ENCODE measurements around the gene MAN1A1.

The MAN1A1 gene

DNA sequence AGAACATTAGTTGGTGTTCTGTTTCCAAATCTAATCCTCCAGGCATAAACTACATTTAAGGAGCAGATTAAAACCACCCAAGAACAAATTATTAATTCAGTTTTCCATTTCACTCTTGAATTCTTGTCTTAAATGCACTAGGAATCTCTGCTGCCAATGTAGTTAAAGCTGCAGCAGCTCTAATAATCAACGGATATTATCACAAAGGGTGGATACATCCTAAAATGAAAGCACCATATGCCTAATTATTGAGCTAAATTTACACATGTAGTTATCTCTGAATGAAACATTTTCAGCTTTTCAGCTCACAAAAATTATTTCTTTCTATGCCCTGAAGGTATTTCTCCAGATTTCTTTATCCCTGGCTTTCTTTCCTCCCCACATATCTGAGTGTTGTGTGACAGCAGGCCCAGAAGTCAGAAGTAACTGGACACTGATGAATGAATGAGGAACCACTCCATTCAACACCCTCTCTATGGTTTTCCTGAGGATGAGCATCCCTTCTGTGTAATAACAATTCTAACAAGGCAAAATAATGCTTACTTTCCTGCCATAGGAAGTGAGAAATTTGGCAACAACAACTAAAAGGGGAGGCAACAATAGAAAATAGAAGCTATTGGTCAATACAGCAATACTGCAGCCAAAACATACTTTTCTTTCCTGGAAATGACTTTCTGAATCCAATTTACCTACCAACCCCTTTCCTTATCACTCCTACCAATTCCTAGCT is 14.9 kb downstream of the MAN1A1 start:
- no peaks in the 10 kb centered on the region for H3K9me3 ChIP-seq (ENCODE audit: control insufficient read depth, insufficient read depth, low read depth, low read length)
- H3K4me3 ChIP-seq (ENCODE audit: low read depth, low read length) = no peak overlapping the region
- no peak overlapping the region for H3K27ac ChIP-seq (ENCODE audit: extremely low read depth, low read depth, low read length)
- ChIA-PET POLR2A (interaction anchor here (0.6 to 1.3 kb wide), 2 partner anchors 12 to 188 kb away, joined by 3 to 5 read pairs; no protein-coding TSS in a partner anchor), CTCF (interaction anchor here (0.6 to 2.6 kb wide), 14 partner anchors 9 to 1491 kb away, joined by 3 to 18 read pairs (median 4); no protein-coding TSS in a partner anchor)
- H3K4me1 ChIP-seq (ENCODE audit: control insufficient read depth, insufficient read depth, low read length) = no peaks in the 10 kb centered on the region
- H3K36me3 ChIP-seq (ENCODE audit: control insufficient read depth in 2 of 2, insufficient read depth in 1 of 2, low read length in 2 of 2) = peaks cover 0 to 14% of the 10 kb centered on the region in 2 experiments; a peak in 1 of 3 replicates
- no peak for TF ChIP-seq ZNF610 (tag by site-specific recombination; IDR thresholded peaks at IDR 0.05; ENCODE audit: borderline replicate concordance)
- no peak for TF ChIP-seq ZNF621 (tag by site-specific recombination; IDR thresholded peaks at IDR 0.05)
- TF ChIP-seq ZNF626 (tag by site-specific recombination; IDR thresholded peaks at IDR 0.05) = no peak
- TF ChIP-seq REST (tag by site-specific recombination; IDR thresholded peaks at IDR 0.05) = no peak
- no peak for TF ChIP-seq ATF2 (tag by site-specific recombination; IDR thresholded peaks at IDR 0.05; ENCODE audit: low read depth)
- no peak for TF ChIP-seq ZNF776 (tag by site-specific recombination; IDR thresholded peaks at IDR 0.05; ENCODE audit: borderline replicate concordance)
- TF ChIP-seq SALL2 (tag by site-specific recombination; IDR thresholded peaks at IDR 0.05; ENCODE audit: borderline replicate concordance) = no peak
- TF ChIP-seq KLF1 (tag by site-specific recombination; IDR thresholded peaks at IDR 0.05) = no peak
- TF ChIP-seq ZNF561 (tag by site-specific recombination; IDR thresholded peaks at IDR 0.05; ENCODE audit: borderline replicate concordance) = no peak

GRCh38 chr6:119333707-119334295 is 15.8 kb downstream of the MAN1A1 start:
- POLR2A ChIA-PET = interaction anchor here (0.6 to 2.6 kb wide), 3 partner anchors 13 to 187 kb away, joined by 3 to 7 read pairs (median 5); no protein-coding TSS in a partner anchor
- H3K9me3 ChIP-seq (ENCODE audit: control insufficient read depth, insufficient read depth, low read depth, low read length) = no peaks in the 10 kb centered on the region

DNA sequence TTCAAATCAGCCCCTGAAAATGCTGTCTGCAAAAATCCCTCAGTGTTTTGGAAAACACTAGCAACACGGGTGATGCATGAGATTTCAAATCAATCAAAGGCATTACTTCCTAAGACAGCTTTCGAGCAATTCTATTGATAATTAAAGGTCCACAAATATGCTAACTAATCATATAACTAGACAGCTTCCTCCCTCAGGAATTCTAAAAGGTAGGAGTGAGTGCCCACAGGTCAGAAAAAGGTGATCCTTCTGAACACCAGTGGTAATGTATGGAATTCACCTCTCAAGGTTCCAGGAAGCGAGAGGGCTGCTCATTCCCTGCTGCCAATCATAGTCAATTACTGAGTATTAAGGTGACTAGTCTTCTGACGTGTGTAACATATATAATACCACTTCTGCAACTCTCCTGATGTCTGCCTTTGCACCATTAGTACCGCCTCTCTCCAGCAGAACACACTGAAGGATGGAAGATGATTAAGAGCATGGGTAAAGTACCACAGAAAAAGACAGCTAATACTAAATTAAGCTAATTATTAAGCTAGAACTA is 16.4 kb downstream of the MAN1A1 start:
- POLR2A ChIA-PET = interaction anchor here (2.6 kb wide), 1 partner anchor 14 kb away, joined by 7 read pairs; no protein-coding TSS in a partner anchor
- Histone ChIP-seq H3K27ac (ENCODE audit: extremely low read depth, low read depth, low read length) (no peak overlapping the region), H3K36me3 (ENCODE audit: control insufficient read depth in 2 of 2, insufficient read depth in 1 of 2, low read length in 2 of 2) (peaks cover 0 to 17% of the 10 kb centered on the region in 2 experiments; a peak in 1 of 3 replicates), H3K4me1 (ENCODE audit: control insufficient read depth, insufficient read depth, low read length) (no peaks in the 10 kb centered on the region), H3K9me3 (ENCODE audit: control insufficient read depth, insufficient read depth, low read depth, low read length) (no peaks in the 10 kb centered on the region), H3K4me3 (ENCODE audit: low read depth, low read length) (no peak overlapping the region)
- CTCF ChIA-PET = interaction anchor here (0.6 to 2.6 kb wide), 8 partner anchors 8 to 1493 kb away, joined by 3 to 18 read pairs (median 3); no protein-coding TSS in a partner anchor
- TF ChIP-seq ZNF501 (tag by site-specific recombination; IDR thresholded peaks at IDR 0.05) (no peak), ZNF768 (tag by site-specific recombination; IDR thresholded peaks at IDR 0.05) (no peak), ZNF155 (tag by site-specific recombination; IDR thresholded peaks at IDR 0.05) (no peak), ZBTB6 (tag by site-specific recombination; IDR thresholded peaks at IDR 0.05) (no peak), GLI4 (tag by site-specific recombination; IDR thresholded peaks at IDR 0.05) (no peak), ELK4 (IDR thresholded peaks at IDR 0.05; ENCODE audit: borderline replicate concordance, low read depth, low read length) (no peak), ZNF747 (tag by site-specific recombination; IDR thresholded peaks at IDR 0.05) (no peak)
- TF ChIP-seq, protein P1, sequence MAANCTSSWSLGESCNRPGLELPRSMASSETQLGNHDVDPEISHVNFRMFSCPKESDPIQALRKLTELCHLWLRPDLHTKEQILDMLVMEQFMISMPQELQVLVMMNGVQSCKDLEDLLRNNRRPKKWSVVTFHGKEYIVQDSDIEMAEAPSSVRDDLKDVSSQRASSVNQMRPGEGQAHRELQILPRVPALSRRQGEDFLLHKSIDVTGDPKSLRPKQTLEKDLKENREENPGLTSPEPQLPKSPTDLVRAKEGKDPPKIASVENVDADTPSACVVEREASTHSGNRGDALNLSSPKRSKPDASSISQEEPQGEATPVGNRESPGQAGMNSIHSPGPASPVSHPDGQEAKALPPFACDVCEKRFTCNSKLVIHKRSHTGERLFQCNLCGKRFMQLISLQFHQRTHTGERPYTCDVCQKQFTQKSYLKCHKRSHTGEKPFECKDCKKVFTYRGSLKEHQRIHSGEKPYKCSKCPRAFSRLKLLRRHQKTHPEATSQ (tag by site-specific recombination; IDR thresholded peaks at IDR 0.05) = no peak

More at GRCh38 chr6:119333707-119334295, 15.8 kb downstream of the MAN1A1 start:
- no peak for TF ChIP-seq ZNF530 (tag by site-specific recombination; IDR thresholded peaks at IDR 0.05; ENCODE audit: low read depth)
- no peak for TF ChIP-seq ZNF707 (tag by site-specific recombination; IDR thresholded peaks at IDR 0.05)
- TF ChIP-seq ZNF549 (tag by site-specific recombination; IDR thresholded peaks at IDR 0.05) = no peak
- TF ChIP-seq PRDM1 (tag by site-specific recombination; IDR thresholded peaks at IDR 0.05) = no peak
- no peak for TF ChIP-seq REPIN1 (tag by site-specific recombination; IDR thresholded peaks at IDR 0.05; ENCODE audit: low read depth)
- no peak for TF ChIP-seq ZNF121 (tag by site-specific recombination; IDR thresholded peaks at IDR 0.05)
- H3K27ac ChIP-seq (ENCODE audit: extremely low read depth, low read depth, low read length) = no peak overlapping the region
- CTCF ChIA-PET = interaction anchor here (0.6 to 2.6 kb wide), 16 partner anchors 10 to 1492 kb away, joined by 3 to 18 read pairs (median 3); no protein-coding TSS in a partner anchor
- H3K4me1 ChIP-seq (ENCODE audit: control insufficient read depth, insufficient read depth, low read length) = no peaks in the 10 kb centered on the region
- H3K4me3 ChIP-seq (ENCODE audit: low read depth, low read length) = no peak overlapping the region
- H3K36me3 ChIP-seq (ENCODE audit: control insufficient read depth in 2 of 2, insufficient read depth in 1 of 2, low read length in 2 of 2) = peaks cover 0 to 17% of the 10 kb centered on the region in 2 experiments; a peak in 1 of 3 replicates

All from HEK293 (cell line).